K562 (cell line): ENCODE results near the gene MYLK4. TPM values are rescaled to one million over a fixed set of nuclear protein-coding genes. Genes with fewer than 3 reads are reported as not detected.

Experiments
- CREB1 ChIP-seq, 2 experiments: sonication (generic) in 1 of 2; formaldehyde crosslinking in 1 of 2; IDR thresholded peaks; 2 replicates each; pipeline versions ENCODE4 v1.6.1 to v1.8.0; 2012 to 2022; ENCODE audit warnings: inconsistent platforms in 1 of 2, mild to moderate bottlenecking in 1 of 2, missing genetic modification reagents in 1 of 2, moderate library complexity in 1 of 2
- DACH1 ChIP-seq: fragments of 450-650 bp; IDR thresholded peaks from 2 replicates; pipeline ENCODE4 v1.6.1; 2018; ENCODE audit not compliant: partially characterized antibody
- DLX4 ChIP-seq: fragments of 250-450 bp; sonication (Bioruptor Pico); IDR thresholded peaks from 2 replicates; pipeline ENCODE4 v1.6.1; 2021; ENCODE audit warnings: mild to moderate bottlenecking
- ESRRB ChIP-seq: fragments of 250-450 bp; sonication (Bioruptor Pico); IDR thresholded peaks from 2 replicates; pipeline ENCODE4 v1.5.0; 2020; ENCODE audit warnings: mild to moderate bottlenecking, moderate library complexity, borderline replicate concordance
- GTF2B ChIP-seq: IDR thresholded peaks from 2 replicates; pipeline ENCODE4 v1.6.1; 2011; ENCODE audit not compliant: insufficient read length; ENCODE audit errors: extremely low read depth
- HMGXB4 ChIP-seq: sonication (generic); formaldehyde crosslinking; IDR thresholded peaks from 2 replicates; pipeline ENCODE4 v1.8.1; 2023; ENCODE audit warnings: mild to moderate bottlenecking, missing genetic modification reagents
- L3MBTL2 ChIP-seq: fragments of 450-650 bp; IDR thresholded peaks from 2 replicates; pipeline ENCODE4 v1.6.1; 2016; ENCODE audit warnings: mild to moderate bottlenecking, moderate library complexity
- MITF ChIP-seq: IDR thresholded peaks from 2 replicates; pipeline ENCODE4 v1.6.1; 2014; ENCODE audit warnings: antibody characterized with exemption
- MNT ChIP-seq, 2 experiments: fragments of 450-650 bp; conservative IDR thresholded peaks; 2 replicates each; pipeline ENCODE4 v1.6.1; 2017; ENCODE audit warnings: mild to moderate bottlenecking in 2 of 2, moderate library complexity in 2 of 2
- NFE2 ChIP-seq: IDR thresholded peaks from 2 replicates; pipeline ENCODE4 v1.6.1; 2014; ENCODE audit warnings: antibody characterized with exemption, low read depth
- PKNOX1 ChIP-seq: fragments of 450-650 bp; IDR thresholded peaks from 2 replicates; pipeline ENCODE4 v1.6.1; 2016
- POLR2AphosphoS2 ChIP-seq: IDR thresholded peaks from 2 replicates; pipeline ENCODE4 v1.6.1; 2012; ENCODE audit warnings: low read length, improper control_type of control experiment
- PREB ChIP-seq: sonication (generic); formaldehyde crosslinking; IDR thresholded peaks from 2 replicates; pipeline ENCODE4 v1.8.1; 2023; ENCODE audit warnings: mild to moderate bottlenecking, missing genetic modification reagents
- TEAD1 ChIP-seq, 2 experiments: fragments of 450-650 bp in 1 of 2; sonication (generic) in 1 of 2; formaldehyde crosslinking; IDR thresholded peaks; 2 replicates each; pipeline versions ENCODE4 v1.4.0 to v1.8.0; 2020 to 2022; ENCODE audit warnings: mild to moderate bottlenecking in 2 of 2, missing genetic modification reagents in 1 of 2
- ZNF347 ChIP-seq: fragments of 450-650 bp; formaldehyde crosslinking; IDR thresholded peaks from 2 replicates; pipeline ENCODE4 v1.4.0; 2020; ENCODE audit warnings: low read depth, mild to moderate bottlenecking, moderate library complexity
- polyA plus RNA-seq, 8 experiments: library from polyadenylated mRNA; depleted of rRNA in 4 of 8; stranded (reverse) in 5 of 8; unstranded in 3 of 8; fragments of >200 nt; fragmentation: Nextera tagmentation in 2 of 8; fragmentation: Illumina TruSeq in 1 of 8; extraction: Ambion mirVana in 2 of 8; extraction: Trizol in 1 of 8; gene quantifications; 2 replicates each; pipeline versions ENCODE4 v1.2.1 to v1.2.3, GENCODE V29; 2011 to 2014; ENCODE audit warnings: inconsistent platforms in 1 of 8, missing spikeins in 1 of 8
- total RNA-seq, 7 experiments: library from RNA; depleted of rRNA in 6 of 7; stranded (reverse); fragments of >200 nt in 6 of 7; fragmentation: Illumina TruSeq in 2 of 7; extraction: Trizol in 2 of 7; gene quantifications; 2 replicates each; pipeline versions ENCODE4 v1.2.1 to v1.2.3, GENCODE V29; 2011 to 2021; ENCODE audit warnings: low replicate concordance in 1 of 7

The MYLK4 gene
- total and polyA plus RNA-seq, 9 of the 15 experiments (the other 6 are each of a cell fraction or from before 2014, with no cell fraction given) = 0.01 to 0.15 (median 0.06) TPM

- TF ChIP-seq MNT (conservative IDR thresholded peaks at IDR 0.05) = peak in 1 of 2 experiments; percentile 63; a peak in 2 of 4 replicates
- TF ChIP-seq DLX4 = no peak
- no peak for TF ChIP-seq PREB
- no peak for TF ChIP-seq GTF2B
- no peak for TF ChIP-seq NFE2
- TF ChIP-seq DACH1 = no peak
- 0 out of 2 replicates have a peak, but pooled peaks have one; percentile 12 for TF ChIP-seq PKNOX1
- TF ChIP-seq ESRRB (CRISPR knock-in tag) = no peak
- no peak for TF ChIP-seq ZNF347 (CRISPR knock-in tag)
- TF ChIP-seq CREB1 (IDR thresholded peaks at IDR 0.05) = no peak
- peak; percentile 33; the same call in 1 of the 2 replicates for TF ChIP-seq CREB1 (CRISPR knock-in tag; IDR thresholded peaks at IDR 0.05)
- TF ChIP-seq POLR2AphosphoS2 = no peak
- TF ChIP-seq HMGXB4 (CRISPR knock-in tag) = no peak
- TF ChIP-seq L3MBTL2 = no peak
- no peak for TF ChIP-seq MITF
- TF ChIP-seq TEAD1 (CRISPR knock-in tag; IDR thresholded peaks at IDR 0.05) = no peak
These were observed 19.4 kb upstream of the MYLK4 start (continued) for GRCh38 chr6:2770171-2770570.
